ENCODE data around the gene CPNE5. TPM values are rescaled to one million over a fixed set of nuclear protein-coding genes. Genes with fewer than 3 reads are reported as not detected.

CPNE5 gene
- total RNA-seq, 4 donors from 2014 or later = 9.5 to 33.8 (median 12.2) TPM

- TF ChIP-seq POLR2A (IDR thresholded peaks at IDR 0.05) (no peak), CTCF (IDR thresholded peaks at IDR 0.05) (no peak)
- H3K9me3 ChIP-seq = no peaks in the 10 kb centered on the region
- no peaks in the 10 kb centered on the region for H3K27me3 ChIP-seq
- DNase-seq = no peak
- no peaks in the 10 kb centered on the region for H3K4me1 ChIP-seq
- no peak overlapping the region for H3K4me3 ChIP-seq
- intact Hi-C loops (cut with DNase I; ENCODE audit: low total_unique reads) = no loop called here
- H3K27ac ChIP-seq = no peak overlapping the region
- H3K36me3 ChIP-seq = no peaks in the 10 kb centered on the region
Observed at GRCh38 chr6:36756786-36757185, 82.5 kb downstream of the CPNE5 start.

GRCh38 chr6:36755435-36756348 is 83.6 kb downstream of the CPNE5 start:
- H3K9me3 ChIP-seq = no peaks in the 10 kb centered on the region
- no peak overlapping the region for H3K4me3 ChIP-seq
- H3K27me3 ChIP-seq = no peaks in the 10 kb centered on the region
- intact Hi-C loops (cut with DNase I; ENCODE audit: low total_unique reads) = no loop called here
- no peaks in the 10 kb centered on the region for H3K4me1 ChIP-seq
- no peak overlapping the region for H3K27ac ChIP-seq
- TF ChIP-seq CTCF (IDR thresholded peaks at IDR 0.05) (no peak), POLR2A (IDR thresholded peaks at IDR 0.05) (no peak)
- no peaks in the 10 kb centered on the region for H3K36me3 ChIP-seq
- DNase-seq = no peak

GRCh38 chr6:36754582-36755434 is 84.4 kb downstream of the CPNE5 start:
- Histone ChIP-seq H3K27ac (no peak overlapping the region), H3K4me1 (no peaks in the 10 kb centered on the region), H3K4me3 (no peak overlapping the region), H3K9me3 (no peaks in the 10 kb centered on the region), H3K36me3 (no peaks in the 10 kb centered on the region), H3K27me3 (no peaks in the 10 kb centered on the region)
- no peak for DNase-seq
- intact Hi-C loops (cut with DNase I; ENCODE audit: low total_unique reads) = no loop called here
- TF ChIP-seq CTCF (IDR thresholded peaks at IDR 0.05) (no peak), POLR2A (IDR thresholded peaks at IDR 0.05) (no peak)

- intact Hi-C loops (cut with DNase I; ENCODE audit: low total_unique reads) = no loop called here
- no peaks in the 10 kb centered on the region for H3K36me3 ChIP-seq
- no peaks in the 10 kb centered on the region for H3K4me1 ChIP-seq
- no peaks in the 10 kb centered on the region for H3K27me3 ChIP-seq
- no peak overlapping the region for H3K27ac ChIP-seq
- no peak overlapping the region for H3K4me3 ChIP-seq
- no peak for TF ChIP-seq CTCF (IDR thresholded peaks at IDR 0.05)
- H3K9me3 ChIP-seq = peaks cover 0 to under 1% of the 10 kb centered on the region in 2 donors
- DNase-seq = no peak
Observed at GRCh38 chr6:36753671-36754405, 85.4 kb downstream of the CPNE5 start.

All from uterus (tissue), 4 donors.